Gastroesophageal sphincter (tissue), 4 donors: Measurements from ENCODE around the gene EMILIN3. TPM values are rescaled to one million over a fixed set of nuclear protein-coding genes. Genes with fewer than 3 reads are reported as not detected.

Source experiments
- ATAC-seq: fragments of 150-250 bp; one replicate; pipeline ENCODE4 v1.9.1; 2016; ENCODE audit warnings: mild to moderate bottlenecking, moderate library complexity
- H3K27ac ChIP-seq, 4 donors: fragments of 200-600 bp; sonication (generic) in 3 of 4; 1 replicate in 3 of 4; 2 replicates in 1 of 4; pipeline ENCODE4 v1.5.1; 2016 to 2019
- H3K27me3 ChIP-seq: fragments of 200-600 bp; sonication (generic); one replicate; pipeline ENCODE4 v1.5.1; 2019
- H3K36me3 ChIP-seq, 2 donors: fragments of 200-600 bp; sonication (generic); one replicate each; pipeline ENCODE4 v1.5.1; 2019; ENCODE audit warnings: control low read depth in 1 of 2
- H3K4me1 ChIP-seq, 3 donors: fragments of 200-600 bp; sonication (generic); 1 replicate in 2 of 3; 2 replicates in 1 of 3; pipeline ENCODE4 v1.5.1; 2016 to 2019; ENCODE audit warnings: control low read depth in 2 of 3
- H3K4me3 ChIP-seq, 2 donors: fragments of 200-600 bp; sonication (generic); one replicate each; pipeline ENCODE4 v1.5.1; 2019; ENCODE audit warnings: mild to moderate bottlenecking in 1 of 2, moderate library complexity in 1 of 2
- H3K9me3 ChIP-seq, 3 donors: fragments of 200-600 bp; sonication (generic); one replicate each; pipeline ENCODE4 v1.5.1; 2017 to 2019; ENCODE audit warnings: control low read depth in 2 of 3
- CTCF ChIP-seq, 4 experiments: fragments of 200-600 bp in 2 of 4; fragments of 450-650 bp in 2 of 4; sonication (generic) in 1 of 4; IDR thresholded peaks; one replicate each; pipeline ENCODE4 v1.5.1; 2017 to 2019; ENCODE audit warnings: antibody characterized with exemption in 4 of 4, mild to moderate bottlenecking in 2 of 4, moderate library complexity in 2 of 4
- EP300 ChIP-seq: sonication (generic); formaldehyde crosslinking; IDR thresholded peaks from one replicate; pipeline ENCODE4 v1.6.1; 2017; ENCODE audit warnings: antibody characterized with exemption, mild to moderate bottlenecking
- POLR2A ChIP-seq, 2 donors: fragments of 450-650 bp; IDR thresholded peaks; one replicate each; pipeline ENCODE4 v1.6.1; 2017; ENCODE audit warnings: antibody characterized with exemption in 2 of 2, mild to moderate bottlenecking in 2 of 2, moderate library complexity in 1 of 2
- POLR2AphosphoS5 ChIP-seq: sonication (generic); formaldehyde crosslinking; IDR thresholded peaks from one replicate; pipeline ENCODE4 v1.6.1; 2017; ENCODE audit warnings: antibody characterized with exemption
- WGBS, 2 donors: methylation state at CpG; one replicate each; pipeline ENCODE4 v1.1.5; 2018; ENCODE audit warnings: low coverage in 1 of 2; 5-methylcytosine and 5-hydroxymethylcytosine counted together
- total RNA-seq, 4 donors: library from RNA; depleted of rRNA; stranded (reverse); fragments of >200 nt; gene quantifications; one replicate each; pipeline ENCODE4 v1.1.0, GENCODE V29; 2016

Gene EMILIN3
- total RNA-seq, 4 donors from 2014 or later: 1.1 to 3.6 (median 2.9) TPM

DNA sequence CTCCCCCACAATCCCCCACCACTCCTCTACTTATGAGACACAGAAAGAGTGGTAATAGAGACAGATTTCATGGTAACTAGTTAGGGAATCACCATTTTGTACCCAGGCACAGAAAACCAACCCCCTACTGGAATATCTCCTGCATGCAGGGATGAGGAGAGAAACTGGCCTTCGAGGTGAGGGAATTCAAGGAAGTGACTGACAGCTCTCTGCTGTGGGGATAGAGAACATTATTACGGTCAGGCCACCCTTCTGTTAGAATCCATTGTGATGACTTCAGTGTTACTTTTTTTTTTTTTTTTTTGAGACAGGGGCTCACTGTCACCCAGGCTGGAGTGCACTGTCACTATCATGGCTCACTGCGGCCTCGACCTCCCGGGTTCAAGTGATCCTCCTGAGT lies 39.4 kb downstream of the EMILIN3 start:
- Histone ChIP-seq H3K36me3 (no peaks in the 10 kb centered on the region), H3K4me3 (no peak overlapping the region), H3K9me3 (no peaks in the 10 kb centered on the region), H3K4me1 (peaks cover 3 to 18% (median 5%) of the 10 kb centered on the region in 3 donors), H3K27me3 (no peaks in the 10 kb centered on the region), H3K27ac (peak overlapping the region in 1 of 4 donors; percentile 8)
- 55 to 88% methylated on average over 2 to 5 of the region's 5 CpGs for WGBS, 2 donors
- no peak for ATAC-seq
- TF ChIP-seq POLR2AphosphoS5 (no peak), CTCF (IDR thresholded peaks at IDR 0.05) (no peak), EP300 (no peak), POLR2A (IDR thresholded peaks at IDR 0.05) (no peak)

DNA sequence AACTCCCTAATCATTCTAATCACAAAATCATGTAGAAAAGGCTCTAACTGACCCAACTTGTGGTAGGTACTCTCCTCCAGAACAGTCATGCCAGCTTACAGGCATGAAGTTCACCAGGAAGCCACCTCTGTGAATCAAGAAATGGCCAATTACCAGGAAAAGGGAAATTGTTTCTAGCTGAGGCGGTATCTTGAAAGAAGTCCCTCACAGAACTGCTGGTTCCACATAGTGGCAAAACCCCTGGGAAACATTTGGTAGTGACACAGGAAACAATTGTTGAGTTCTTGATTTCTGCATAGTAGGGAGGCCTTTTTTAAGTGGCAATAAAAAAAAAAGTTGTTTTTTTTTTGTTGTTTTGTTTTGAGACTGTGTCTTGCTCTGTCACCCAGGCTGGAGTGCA lies 45.6 kb downstream of the EMILIN3 start:
- no peak overlapping the region for H3K4me3 ChIP-seq
- 67 to 100% methylated on average over 1 of the region's 1 CpG for WGBS, 2 donors
- H3K27ac ChIP-seq: no peak overlapping the region
- ATAC-seq: no peak
- H3K4me1 ChIP-seq: peaks cover 0 to 10% (median 3%) of the 10 kb centered on the region in 3 donors
- H3K27me3 ChIP-seq: no peaks in the 10 kb centered on the region
- no peaks in the 10 kb centered on the region for H3K36me3 ChIP-seq
- no peak for TF ChIP-seq POLR2A (IDR thresholded peaks at IDR 0.05)
- no peak for TF ChIP-seq CTCF (IDR thresholded peaks at IDR 0.05)
- TF ChIP-seq POLR2AphosphoS5: no peak
- TF ChIP-seq EP300: no peak
- H3K9me3 ChIP-seq: no peaks in the 10 kb centered on the region

DNA sequence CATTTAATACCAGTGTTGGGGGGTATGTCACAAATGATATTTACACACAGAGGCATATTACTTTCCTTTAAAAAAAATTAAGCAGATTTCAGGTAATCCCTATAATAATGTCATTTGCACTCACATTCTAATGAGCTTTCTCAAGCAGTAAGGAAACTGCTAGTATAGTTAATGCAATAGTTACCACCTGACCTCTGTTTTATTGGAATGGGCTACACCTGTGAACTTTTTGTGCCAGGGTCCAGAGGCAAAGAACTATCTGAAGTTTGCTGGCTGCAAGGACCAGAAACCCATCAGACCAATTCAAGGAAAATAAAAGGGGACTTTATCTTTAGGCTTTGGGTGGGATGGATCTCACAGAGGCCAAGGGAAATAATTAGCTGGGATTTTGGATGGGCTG lies 46.2 kb downstream of the EMILIN3 start:
- Histone ChIP-seq H3K4me3 (no peak overlapping the region), H3K36me3 (no peaks in the 10 kb centered on the region), H3K4me1 (peaks cover 0 to 15% (median 3%) of the 10 kb centered on the region in 3 donors), H3K9me3 (no peaks in the 10 kb centered on the region), H3K27me3 (no peaks in the 10 kb centered on the region), H3K27ac (no peak overlapping the region)
- ATAC-seq: no peak
- TF ChIP-seq POLR2AphosphoS5: no peak

DNA sequence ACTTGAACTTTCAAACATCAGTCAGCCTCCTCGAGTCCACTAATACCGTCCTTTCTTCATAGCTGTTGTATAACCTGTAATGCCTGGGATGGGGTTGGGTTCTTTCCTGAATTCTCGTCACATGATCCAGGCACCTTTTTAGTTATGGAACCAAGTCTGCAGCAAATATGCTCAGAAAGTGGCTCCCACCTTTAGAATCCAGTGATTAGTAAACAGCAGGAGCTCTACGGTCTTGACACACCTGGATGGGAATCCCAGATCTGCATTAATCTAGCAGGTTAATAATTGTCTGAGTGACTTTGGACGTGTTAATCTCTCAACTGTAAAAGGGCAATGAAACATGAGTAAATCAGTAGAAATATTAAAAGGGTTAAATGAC lies 48.4 kb downstream of the EMILIN3 start:
- no peaks in the 10 kb centered on the region for H3K36me3 ChIP-seq
- H3K4me3 ChIP-seq: peak overlapping the region; percentile 79 to 87
- H3K9me3 ChIP-seq: no peaks in the 10 kb centered on the region
- no peak for TF ChIP-seq CTCF (IDR thresholded peaks at IDR 0.05)
- TF ChIP-seq POLR2A (IDR thresholded peaks at IDR 0.05): no peak
- TF ChIP-seq POLR2AphosphoS5: no peak
- no peak for TF ChIP-seq EP300
- WGBS, 2 donors: 35 to 50% methylated on average over 4 to 5 of the region's 5 CpGs
- no peaks in the 10 kb centered on the region for H3K27me3 ChIP-seq
- H3K27ac ChIP-seq: peak overlapping the region; percentile 52 to 96 (median 95)
- peaks cover 9 to 37% (median 14%) of the 10 kb centered on the region in 3 donors for H3K4me1 ChIP-seq
- ATAC-seq: no peak

GRCh38 chr20:41317546-41318270 lies 48.9 kb downstream of the EMILIN3 start, which contains the start of gene ZHX3:
TSS of gene ZHX3 (minus strand) at chr20:41317731. CDS start at chr20:41204916, 112,815 bp downstream.
- Histone ChIP-seq H3K36me3 (no peaks in the 10 kb centered on the region), H3K27ac (peak within 1 kb of the TSS; percentile 92 to 96 (median 95)), H3K9me3 (no peaks in the 10 kb centered on the region), H3K4me1 (peaks cover 9 to 41% (median 14%) of the 10 kb centered on the region in 3 donors), H3K4me3 (peak within 1 kb of the TSS; percentile 79 to 87), H3K27me3 (no peaks in the 10 kb centered on the region)
- TF ChIP-seq POLR2AphosphoS5 (peak; percentile 78), POLR2A (IDR thresholded peaks at IDR 0.05) (peak; percentile 64 to 85), CTCF (IDR thresholded peaks at IDR 0.05) (no peak)
- WGBS, 2 donors: 4 to 7% methylated on average over 3 to 5 of the region's 64 CpGs
- peak; percentile 96 for ATAC-seq
